ENCODE results near the gene HNRNPA3.

- no peak for TF ChIP-seq CTCF (IDR thresholded peaks at IDR 0.05; ENCODE audit: low read depth, low read length)
- TF ChIP-seq POLR2A (IDR thresholded peaks at IDR 0.05; ENCODE audit: extremely low read depth, insufficient read length), result no peak
- TF ChIP-seq MAX (IDR thresholded peaks at IDR 0.05; ENCODE audit: low read depth, low read length), result no peak
Observed at GRCh38 chr2:177243073-177243472, 30.5 kb downstream of the HNRNPA3 start.

Measured in NB4 (cell line).